ENCODE measurements around the gene FOXRED2.

DNA sequence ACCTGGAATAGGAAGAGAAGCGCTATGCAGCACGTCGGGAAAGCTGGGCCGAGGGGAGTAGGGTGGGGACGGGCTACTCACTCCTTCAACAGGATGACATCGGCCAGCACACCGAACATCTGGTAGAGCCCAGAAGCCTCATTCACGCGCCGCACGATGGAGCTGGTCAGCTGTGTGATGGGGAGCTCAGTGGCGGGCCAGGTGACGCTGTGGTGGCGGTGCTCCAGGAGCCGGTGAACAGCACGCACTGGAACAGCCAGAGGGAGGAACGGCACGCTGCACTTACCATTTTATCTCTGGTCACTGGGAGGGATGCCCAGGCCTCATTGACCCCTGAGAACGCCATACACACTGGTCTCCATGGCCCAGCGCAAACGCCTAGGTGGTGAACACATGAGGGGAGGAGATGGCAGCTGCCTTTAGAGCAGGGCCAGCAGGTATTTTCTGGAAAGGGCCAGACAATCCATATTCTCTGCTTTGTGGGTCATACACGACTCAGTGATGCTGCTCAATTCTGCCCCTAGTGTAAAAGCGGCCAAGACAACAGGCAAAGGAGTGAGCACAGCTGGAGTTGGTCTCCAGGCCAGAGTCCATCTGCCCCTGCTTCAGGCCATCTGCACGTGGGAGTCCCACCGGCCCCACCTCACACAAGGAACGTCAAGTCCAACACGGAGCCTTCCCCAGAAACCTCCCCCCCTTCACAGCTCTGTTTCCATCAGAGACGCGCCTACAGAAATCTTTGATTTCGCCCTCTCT is 8.8 kb downstream of the FOXRED2 start:
- TF ChIP-seq, protein P1, sequence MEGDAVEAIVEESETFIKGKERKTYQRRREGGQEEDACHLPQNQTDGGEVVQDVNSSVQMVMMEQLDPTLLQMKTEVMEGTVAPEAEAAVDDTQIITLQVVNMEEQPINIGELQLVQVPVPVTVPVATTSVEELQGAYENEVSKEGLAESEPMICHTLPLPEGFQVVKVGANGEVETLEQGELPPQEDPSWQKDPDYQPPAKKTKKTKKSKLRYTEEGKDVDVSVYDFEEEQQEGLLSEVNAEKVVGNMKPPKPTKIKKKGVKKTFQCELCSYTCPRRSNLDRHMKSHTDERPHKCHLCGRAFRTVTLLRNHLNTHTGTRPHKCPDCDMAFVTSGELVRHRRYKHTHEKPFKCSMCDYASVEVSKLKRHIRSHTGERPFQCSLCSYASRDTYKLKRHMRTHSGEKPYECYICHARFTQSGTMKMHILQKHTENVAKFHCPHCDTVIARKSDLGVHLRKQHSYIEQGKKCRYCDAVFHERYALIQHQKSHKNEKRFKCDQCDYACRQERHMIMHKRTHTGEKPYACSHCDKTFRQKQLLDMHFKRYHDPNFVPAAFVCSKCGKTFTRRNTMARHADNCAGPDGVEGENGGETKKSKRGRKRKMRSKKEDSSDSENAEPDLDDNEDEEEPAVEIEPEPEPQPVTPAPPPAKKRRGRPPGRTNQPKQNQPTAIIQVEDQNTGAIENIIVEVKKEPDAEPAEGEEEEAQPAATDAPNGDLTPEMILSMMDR (IDR thresholded peaks at IDR 0.05), result no peak
- TF ChIP-seq POLR2A (IDR thresholded peaks at IDR 0.05) (no peak), POLR2AphosphoS5 (IDR thresholded peaks at IDR 0.05) (no peak), EP300 (IDR thresholded peaks at IDR 0.05) (no peak)

All from stomach (tissue), 4 donors.